GM12864 (cell line): ENCODE data around the gene ENSA.
A peak's percentile ranks its signal among the peaks of the same experiment; 100 is the strongest.
"Not testable (repeated sequence)": the region's sequence is repeated elsewhere in the genome, so short reads cannot be mapped to it uniquely, and the experiment has no call there.

Experiments used
- DNase-seq: peaks from one replicate; pipeline ENCODE4 v3.0.0-alpha.2; 2011; ENCODE audit warnings: low read depth
- H3K4me3 ChIP-seq: 2 replicates; pipeline ENCODE4 v1.5.1; 2011; ENCODE audit warnings: mild to moderate bottlenecking, low read depth, low read length, control low read depth
- TF ChIP-seq, protein P1 (sequence below): IDR thresholded peaks from 2 replicates; pipeline ENCODE4 v1.5.1; 2011; ENCODE audit warnings: low read depth, mild to moderate bottlenecking, moderate library complexity, low read length, control low read depth, inconsistent platforms; ENCODE audit errors: missing control alignments

The ENSA gene

DNA sequence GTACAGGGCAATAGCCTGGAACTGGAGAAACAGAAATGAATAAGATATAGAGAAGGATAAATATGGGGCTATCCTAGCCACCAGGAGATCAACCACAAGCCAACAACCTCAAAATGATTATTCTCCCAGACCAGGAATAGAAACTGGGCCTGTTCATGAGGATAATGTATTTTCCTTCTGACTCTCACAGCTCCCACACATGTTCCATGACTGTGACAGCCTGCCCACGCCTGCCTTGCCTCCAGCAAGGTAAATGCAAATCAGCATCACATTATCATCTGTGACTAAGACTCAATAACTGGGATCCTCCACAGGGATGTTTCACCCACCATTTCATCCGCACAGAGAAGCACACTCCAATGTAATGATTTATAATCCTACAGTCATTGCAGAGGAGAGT, 3.3 kb downstream of the ENSA start:
- no peak overlapping the region for H3K4me3 ChIP-seq
- no peak for DNase-seq
- TF ChIP-seq, protein P1, sequence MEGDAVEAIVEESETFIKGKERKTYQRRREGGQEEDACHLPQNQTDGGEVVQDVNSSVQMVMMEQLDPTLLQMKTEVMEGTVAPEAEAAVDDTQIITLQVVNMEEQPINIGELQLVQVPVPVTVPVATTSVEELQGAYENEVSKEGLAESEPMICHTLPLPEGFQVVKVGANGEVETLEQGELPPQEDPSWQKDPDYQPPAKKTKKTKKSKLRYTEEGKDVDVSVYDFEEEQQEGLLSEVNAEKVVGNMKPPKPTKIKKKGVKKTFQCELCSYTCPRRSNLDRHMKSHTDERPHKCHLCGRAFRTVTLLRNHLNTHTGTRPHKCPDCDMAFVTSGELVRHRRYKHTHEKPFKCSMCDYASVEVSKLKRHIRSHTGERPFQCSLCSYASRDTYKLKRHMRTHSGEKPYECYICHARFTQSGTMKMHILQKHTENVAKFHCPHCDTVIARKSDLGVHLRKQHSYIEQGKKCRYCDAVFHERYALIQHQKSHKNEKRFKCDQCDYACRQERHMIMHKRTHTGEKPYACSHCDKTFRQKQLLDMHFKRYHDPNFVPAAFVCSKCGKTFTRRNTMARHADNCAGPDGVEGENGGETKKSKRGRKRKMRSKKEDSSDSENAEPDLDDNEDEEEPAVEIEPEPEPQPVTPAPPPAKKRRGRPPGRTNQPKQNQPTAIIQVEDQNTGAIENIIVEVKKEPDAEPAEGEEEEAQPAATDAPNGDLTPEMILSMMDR = no peak

DNA sequence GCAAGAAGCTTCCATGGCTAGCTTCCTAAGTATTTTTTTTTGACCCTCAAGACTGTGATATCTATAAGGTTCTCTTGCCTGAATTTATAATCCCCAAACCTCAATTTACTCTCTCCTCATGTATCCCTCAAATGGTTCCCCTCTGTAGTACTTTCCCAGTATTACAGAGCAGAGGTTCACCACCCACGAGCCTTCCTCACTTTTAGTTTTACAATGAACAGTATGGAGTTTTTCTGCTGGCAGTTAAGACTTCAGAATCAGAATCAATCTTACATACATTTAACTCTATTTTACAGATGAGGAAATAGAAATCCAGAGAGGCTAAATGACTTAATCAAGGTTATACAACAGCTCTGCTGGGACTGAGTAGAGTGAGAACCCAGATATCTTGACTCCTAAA, 4.9 kb downstream of the ENSA start:
- not testable (repeated sequence) for DNase-seq

DNA sequence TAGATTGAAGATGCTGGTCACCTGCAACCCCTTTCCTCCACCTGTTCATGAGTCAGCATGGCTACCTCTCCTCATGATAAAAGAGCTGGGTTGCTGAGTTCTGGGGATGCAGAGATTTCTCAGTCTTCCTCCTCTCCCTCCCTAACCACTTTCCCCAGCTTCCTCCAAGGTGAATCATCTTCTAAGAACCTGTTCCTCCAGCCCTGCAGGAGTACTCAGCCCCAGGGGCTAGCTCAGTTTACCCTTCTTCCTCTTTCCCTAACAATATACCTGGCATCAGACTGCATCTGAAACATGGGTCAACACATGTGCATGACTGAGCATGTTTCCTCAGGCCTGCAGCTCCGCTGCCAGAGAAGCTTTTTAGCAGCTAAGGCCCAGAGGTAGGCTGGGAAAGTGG, 5.3 kb downstream of the ENSA start:
- not testable (repeated sequence) for DNase-seq

More for the DNA sequence above, 4.9 kb downstream of the ENSA start:
- not testable (repeated sequence) for H3K4me3 ChIP-seq

DNA sequence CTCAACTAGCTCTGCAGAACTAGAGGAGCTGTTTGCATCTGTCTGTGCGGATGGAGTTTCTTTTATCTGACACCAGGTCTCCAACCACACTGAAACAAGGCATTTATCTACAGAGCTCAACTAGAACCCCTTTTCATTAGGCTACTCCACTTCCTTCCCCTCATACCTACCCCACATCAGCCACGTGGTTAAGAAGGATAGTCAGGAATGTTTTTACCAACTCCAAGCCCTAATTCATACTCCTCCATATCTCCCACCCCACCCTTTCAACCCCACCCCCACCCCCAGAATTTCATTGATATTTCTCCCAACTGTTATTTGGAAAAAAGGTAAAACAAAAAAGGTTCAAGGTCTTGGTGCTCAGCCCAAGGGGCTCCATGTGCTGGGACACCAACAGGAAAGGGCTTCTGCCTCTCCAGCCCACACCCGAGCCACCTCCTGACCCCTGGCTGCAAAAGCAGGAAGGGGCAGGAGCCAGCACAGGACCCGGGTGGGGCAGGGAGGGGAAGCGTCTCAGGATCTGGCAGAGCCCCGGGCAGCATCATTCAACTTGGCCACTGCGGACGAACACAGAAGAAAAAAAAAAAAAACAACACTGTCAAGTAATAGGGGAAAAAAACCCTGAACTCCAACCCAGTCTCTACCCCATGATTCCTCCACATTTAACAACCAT, 7.0 kb downstream of the ENSA start:
- no peak overlapping the region for H3K4me3 ChIP-seq
- no peak for DNase-seq
- TF ChIP-seq, protein P1 = no peak

More for the DNA sequence above, 5.3 kb downstream of the ENSA start:
- H3K4me3 ChIP-seq = not testable (repeated sequence)

DNA sequence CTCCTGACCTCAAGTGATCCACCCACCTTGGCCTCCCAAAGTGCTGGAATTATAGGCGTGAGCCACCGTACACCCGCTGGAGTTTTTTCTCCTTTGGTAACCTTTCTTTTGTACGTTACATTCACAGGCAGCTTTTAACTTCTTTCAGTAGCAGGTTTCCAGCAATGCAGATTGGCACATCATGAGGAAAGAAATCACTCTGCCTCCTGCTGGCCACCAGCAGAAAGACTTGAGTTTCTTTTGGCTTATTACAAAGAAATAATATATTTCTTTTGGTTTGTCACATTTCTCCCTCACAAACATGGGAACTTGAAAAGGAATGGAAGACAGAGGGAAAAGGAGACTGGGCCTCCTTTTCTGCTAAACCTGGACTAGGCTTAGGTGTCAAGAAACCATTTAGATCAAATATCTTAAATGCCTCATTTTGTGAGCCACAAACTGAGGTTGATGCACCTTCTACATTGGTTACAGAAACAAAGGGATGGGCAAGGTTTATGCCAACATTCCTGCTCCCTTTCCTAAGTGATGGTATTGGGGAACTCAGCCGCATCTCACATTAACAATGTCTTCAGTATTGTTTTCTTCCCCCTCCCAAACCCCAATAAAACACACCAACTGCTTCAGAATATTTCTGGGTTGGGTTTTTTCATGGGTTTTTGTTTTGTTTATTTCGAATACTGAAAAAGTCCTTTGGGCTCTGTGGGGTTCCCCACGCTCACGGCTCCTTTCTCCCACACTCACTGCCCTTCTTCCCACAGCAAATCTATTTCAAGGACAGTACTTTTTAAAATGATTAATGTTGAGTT, 7.7 kb downstream of the ENSA start:
- H3K4me3 ChIP-seq = no peak overlapping the region
- TF ChIP-seq, protein P1 = peak; percentile 76
- peak; percentile 55 for DNase-seq

DNA sequence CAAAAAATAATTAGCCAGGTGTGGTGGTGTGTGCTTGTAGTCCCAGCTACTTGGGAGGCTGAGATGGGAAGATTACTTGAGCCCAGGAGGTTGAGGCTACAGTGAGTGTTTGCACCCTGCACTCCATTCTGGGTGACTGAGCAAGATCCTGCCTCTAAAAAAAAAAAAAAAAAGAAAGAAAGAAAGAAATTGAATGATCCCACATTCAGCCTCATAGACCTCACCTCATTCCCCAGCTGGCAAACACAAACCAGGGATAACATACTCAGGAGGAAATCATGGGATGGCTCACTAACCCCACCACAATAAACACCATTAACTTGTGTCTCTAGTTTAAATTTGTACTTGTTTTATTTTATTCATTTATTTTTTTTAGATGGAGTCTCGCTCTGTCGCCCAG, 8.5 kb downstream of the ENSA start:
- no peak overlapping the region for H3K4me3 ChIP-seq
- no peak for DNase-seq
- TF ChIP-seq, protein P1 = no peak

DNA sequence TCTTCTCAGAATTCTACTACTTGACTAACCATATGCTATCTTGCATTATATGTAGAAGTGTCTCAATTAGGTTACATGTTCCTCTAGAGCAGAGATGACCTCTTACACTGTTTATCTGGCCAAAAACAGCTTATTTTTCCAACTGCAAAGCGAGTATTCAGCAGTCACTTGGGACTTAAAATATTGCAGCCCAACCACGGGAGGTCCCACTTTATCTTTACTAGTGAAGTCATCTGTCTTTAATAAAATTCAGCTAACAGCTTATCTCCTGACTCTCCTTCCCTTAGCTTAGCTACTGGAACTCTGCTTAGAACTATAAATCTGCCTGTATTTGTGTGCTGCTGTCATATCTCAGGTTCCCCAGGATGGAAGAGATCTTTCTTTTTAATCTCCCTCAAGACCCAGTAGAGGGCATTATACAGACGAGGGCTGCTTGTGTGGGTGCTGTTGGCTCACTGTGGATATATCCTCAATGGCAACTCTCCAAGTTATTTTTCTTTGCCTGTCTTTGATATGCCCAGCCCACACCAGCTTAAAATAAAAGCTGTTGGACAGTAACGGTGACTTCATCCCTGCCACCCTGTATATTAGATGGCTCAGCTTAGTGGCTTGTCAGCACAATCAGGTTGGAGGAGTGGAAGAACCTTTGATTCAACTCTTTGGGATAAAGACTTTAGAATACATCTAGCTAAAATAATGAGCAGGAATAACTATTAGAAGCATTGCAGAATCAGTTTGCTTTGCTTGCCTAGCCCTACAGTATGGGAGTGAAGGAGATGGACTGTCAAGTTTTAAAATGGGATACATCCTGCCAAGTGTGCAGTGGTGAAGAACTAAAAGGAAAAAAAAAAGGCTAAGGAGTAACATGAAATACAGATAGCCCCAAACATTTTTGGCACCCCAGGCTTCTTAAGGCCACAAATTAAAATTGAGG, 9.6 kb downstream of the ENSA start:
- no peak overlapping the region for H3K4me3 ChIP-seq
- no peak for DNase-seq
- TF ChIP-seq, protein P1 = peak; percentile 6
